T-helper 9 cell (primary cell): ENCODE data around the gene TXN.
"Not testable (repeated sequence)": the region's sequence is repeated elsewhere in the genome, so short reads cannot be mapped to it uniquely, and the experiment has no call there.

ENCODE experiments used
- DNase-seq: peaks from one replicate; pipeline ENCODE4 v3.0.0-alpha.2; 2020

Gene TXN

DNA sequence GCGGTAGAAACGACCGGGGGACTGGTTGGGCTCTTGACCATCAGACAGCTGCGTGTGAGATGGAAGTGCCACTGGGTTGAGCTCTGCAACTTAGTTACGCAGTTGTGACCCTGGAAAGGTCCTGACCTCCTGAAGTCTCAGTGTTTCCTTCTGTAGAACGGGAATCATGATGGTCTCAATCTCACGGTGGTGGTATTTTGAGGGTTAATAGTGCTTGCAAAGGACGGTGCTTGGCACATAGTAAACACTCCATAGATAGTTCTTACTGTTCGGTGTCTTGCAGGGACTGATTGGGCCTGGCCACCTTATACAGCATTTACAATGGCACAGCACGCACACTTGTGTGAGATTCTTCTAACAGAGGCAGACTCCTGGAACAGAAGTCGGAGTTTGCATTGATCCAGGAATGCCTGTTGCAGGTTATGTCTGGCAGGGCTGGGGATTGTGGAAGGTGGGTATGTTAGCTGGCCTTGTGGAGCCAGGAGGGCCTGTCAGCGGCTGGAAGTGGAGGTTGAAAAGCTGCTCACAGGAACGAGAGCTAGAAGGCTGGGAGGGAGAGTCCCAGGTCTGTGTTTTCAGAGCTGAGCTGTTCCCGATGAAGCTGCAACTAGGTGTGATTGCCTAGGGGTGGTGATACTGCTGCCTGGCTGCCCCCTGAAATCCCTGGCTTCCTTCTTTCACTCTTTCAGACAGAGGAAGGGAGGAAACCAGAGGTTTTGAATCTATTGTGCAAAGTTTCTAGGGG is 962 bp upstream of the TXN start:
- DNase-seq = no peak

DNA sequence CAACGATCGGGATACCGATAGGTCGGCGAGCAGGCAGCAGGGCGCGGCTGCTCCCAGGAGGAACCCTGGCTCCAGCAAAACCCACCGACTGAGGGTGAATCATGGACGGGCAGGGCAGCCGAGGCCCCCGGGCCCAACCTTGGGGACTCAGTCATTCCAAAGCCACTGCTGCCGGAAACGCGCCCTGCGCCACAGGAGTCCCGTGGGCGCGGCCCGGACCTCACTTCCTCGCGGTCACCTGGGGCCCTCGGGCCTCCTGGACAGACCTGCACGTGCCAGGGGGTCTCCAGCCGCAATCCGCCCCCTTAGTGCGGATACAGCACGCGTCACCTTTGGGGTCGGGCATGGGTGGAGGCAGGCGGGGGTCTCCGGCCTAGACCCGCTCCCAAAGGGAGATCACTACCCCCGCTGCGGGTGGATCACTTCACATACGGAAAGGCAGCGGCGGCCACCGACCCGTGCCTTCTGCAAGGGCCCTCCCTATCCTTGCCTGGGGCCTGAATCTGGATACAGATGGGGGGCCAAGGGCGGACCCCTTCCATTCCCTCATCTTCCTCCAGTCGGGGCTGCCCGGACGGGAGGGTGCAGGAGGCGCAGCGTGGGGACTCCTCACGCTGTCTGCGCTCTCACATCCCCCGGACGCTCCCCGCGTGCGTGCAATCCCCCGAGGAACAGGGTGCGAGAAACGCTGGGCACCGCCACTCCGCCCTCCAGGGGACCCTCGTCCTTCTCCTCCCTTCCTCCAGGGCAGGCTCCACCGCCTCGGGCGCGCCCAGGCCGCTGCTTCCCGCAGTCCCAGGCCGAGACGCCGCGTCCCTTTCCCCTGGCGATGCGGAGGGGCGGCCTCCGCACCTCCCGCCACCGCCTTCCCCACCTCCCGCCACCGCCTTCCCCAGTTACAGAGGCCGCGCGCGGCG is 586 bp downstream of the TXN start:
- DNase-seq = peak; percentile 16

GRCh38 chr9:110255034-110255462 is 1.3 kb downstream of the TXN start:
- DNase-seq = no peak

GRCh38 chr9:110254500-110254899 is 1.8 kb downstream of the TXN start:
- DNase-seq = no peak

GRCh38 chr9:110252509-110253139 is 3.7 kb downstream of the TXN start:
- no peak for DNase-seq

GRCh38 chr9:110251770-110252169 is 4.5 kb downstream of the TXN start:
- DNase-seq = not testable (repeated sequence)

DNA sequence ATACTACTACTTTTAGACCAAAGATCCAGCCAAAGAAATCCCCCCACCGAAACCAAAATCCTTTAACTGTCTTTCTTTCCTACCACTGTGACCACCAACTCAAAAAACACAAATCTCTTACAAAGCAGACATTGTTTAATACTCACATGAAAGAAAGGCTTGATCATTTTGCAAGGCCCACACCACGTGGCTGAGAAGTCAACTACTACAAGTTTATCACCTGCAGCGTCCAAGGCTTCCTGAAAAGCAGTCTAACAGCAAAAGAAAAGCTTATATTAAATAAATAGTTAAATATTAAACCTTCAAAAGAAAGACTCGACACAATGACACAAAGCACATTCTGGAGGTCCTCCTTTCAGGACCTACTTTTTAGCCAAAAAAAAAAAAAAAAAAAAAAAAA is 5.1 kb downstream of the TXN start:
- DNase-seq = no peak

DNA sequence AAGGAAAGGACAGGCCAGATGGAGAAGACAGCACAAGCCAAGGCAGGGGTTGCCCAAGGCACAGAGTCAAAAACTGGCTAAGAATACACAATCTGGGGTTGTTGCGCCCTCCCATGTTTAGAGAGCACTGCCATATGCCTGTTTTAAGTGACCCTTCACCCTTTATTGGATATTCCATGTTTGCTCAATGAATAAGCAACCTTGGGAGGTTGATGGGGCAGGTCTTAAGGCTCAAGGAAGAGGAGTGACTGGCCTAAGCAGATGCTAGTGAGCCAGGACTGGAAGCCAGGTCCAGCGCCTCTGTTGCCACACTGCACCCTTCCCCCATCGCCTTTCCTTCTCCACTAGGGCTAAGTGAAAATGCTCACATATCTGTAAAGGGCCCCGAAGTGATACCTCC is 6.7 kb downstream of the TXN start:
- DNase-seq = no peak

DNA sequence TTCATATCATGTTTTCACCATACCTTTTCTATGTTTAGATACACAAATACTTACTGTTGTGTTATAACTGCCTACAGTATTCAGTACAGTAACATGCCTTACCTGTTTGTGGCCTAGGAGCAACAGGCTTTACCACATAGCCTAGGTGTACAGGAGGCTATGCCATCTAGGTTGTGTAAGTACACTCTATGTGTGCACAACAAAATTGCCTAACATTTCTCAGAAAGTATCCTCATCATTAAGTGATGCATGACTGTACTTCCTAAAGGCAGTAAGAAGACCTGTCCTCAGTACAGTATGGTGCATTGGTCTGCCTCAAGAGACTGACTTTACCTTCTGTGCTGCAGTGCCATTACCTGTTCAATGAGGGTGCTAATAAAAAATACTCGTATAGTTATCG is 7.9 kb downstream of the TXN start:
- DNase-seq = no peak

DNA sequence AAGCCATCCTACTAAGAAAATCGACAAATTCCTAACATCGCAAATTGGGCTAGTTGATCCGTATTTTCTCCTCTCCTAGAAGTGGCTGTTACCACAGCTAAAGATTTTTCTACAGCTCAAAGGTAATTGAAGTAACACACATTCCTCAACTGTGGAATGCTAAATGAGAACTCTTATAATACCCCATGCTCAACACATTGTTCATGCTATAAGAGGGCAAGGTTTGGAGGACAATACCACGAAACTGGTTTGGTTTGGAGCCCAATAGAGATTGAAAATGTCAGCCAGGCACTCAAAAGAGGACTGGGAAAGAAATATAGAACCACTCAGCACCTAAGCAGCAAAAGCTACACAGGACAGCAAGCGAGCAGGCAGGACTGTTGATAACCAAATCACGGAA is 10.1 kb downstream of the TXN start:
- no peak for DNase-seq

- DNase-seq = no peak
Measured at GRCh38 chr9:110244616-110245015, 11.7 kb downstream of the TXN start.

DNA sequence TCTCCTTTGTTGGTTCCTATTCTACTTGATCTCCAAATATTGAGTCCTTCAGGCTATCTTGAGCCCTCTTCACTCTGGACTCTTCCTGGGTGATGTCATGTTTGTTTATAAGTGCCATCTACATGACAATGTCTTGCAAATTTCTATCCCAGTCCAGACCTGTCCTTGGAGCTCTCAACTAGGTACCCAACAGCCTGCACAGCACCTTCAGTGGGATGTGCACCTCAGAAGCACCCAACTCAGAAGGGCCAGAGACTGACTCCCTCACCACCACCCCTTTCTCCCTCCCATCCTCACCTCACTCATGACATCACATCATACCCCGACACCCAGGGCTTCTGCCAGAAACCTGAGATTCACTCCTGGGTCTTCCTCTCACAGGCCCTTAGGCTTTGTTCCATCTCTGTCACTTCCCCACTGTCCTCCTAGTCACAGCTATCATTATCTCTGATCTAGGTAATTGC is 14.4 kb downstream of the TXN start:
- no peak for DNase-seq

GRCh38 chr9:110241260-110241857 is 14.9 kb downstream of the TXN start:
- no peak for DNase-seq

- no peak for DNase-seq
Measured at GRCh38 chr9:110240198-110240597, 16.1 kb downstream of the TXN start.

DNA sequence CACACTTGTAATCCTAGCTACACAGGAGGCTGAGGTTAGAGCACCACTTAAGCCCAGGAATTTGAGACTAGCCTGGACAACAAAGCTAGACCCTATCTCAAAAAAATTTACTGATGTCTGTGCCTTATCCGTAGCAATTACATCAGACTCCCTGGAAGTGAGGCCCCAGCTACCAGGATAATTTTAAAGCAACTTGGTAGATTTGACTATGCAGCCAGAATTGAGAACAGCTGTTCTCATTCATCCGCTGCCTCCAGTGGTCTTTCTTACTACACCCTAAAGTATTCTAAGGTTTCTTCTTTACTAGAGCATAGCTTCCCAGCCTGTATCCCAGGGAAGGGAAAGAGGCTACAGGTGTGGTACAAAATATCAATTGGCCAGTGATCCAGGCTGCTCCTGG is 28.0 kb downstream of the TXN start:
- DNase-seq = no peak

DNA sequence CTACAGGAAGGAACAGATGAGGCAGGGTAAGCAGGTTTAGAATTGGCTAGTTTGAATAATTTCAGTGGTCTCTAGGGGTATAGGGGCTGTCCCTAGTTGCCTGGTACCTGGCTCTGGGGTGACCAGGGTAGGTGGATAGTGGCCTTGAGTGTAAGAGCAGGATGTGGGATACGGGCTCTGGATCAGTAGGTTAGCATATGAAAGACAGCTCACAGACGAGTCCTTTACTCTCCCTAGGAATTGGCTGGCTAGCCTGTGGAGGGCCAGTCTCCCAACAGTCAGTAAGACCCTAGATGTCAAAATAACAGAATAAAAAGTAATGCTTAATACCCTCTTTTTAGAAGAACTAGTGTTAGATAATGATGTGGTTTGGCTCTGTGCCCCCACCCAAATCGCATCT is 31.7 kb downstream of the TXN start:
- no peak for DNase-seq

GRCh38 chr9:110220809-110221208 is 35.5 kb downstream of the TXN start:
- DNase-seq = no peak

DNA sequence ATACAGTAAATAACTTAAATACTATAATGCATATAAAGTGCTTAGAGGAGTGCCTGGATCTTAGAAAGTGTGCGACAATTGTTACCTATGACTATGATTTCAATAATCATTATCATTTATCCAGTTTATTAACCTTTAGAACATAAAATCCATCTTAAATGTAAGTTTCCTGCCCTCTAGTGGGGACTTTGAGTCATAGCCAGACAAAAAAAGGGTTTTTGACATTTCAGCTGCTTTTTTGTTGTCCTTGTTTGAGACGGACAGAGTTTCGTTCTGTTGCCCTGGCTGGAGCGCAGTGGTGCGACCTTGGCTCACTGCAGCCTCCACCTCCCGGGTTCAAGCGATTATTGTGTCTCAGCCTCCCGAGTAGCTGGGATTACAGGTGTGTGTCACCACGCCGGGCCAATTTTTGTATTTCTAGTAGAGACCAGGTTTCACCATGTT is 38.6 kb downstream of the TXN start:
- no peak for DNase-seq

GRCh38 chr9:110214586-110215355 is 41.5 kb downstream of the TXN start:
- no peak for DNase-seq

DNA sequence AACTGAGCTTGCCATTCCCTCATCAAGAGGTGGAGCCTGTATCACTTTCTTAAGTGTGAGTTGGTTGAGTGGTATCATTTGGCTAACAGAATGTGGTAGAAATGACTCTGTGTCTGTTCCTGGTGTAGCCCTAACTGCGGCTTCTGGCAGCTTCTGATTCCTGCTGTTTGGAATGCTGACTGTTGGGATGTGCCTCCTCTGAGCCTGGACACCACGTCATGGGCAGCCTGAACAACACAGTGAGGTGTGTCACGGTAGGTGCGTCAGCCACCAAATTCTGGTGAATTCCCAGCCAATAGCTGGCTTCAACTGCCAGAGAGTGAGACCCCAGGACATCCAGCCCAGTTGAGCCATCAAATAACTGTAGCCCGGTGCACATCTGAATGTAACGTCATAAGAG is 42.2 kb downstream of the TXN start:
- no peak for DNase-seq

GRCh38 chr9:110213413-110214044 is 42.8 kb downstream of the TXN start:
- no peak for DNase-seq

GRCh38 chr9:110208031-110208430 is 48.3 kb downstream of the TXN start, which contains the start of gene C9orf152:
Gene C9orf152 (minus strand): TSS chr9:110208159. CDS start chr9:110207579, 580 bp downstream.
- no peak for DNase-seq
